ENCODE results near the gene PHF5A.
"Not testable (repeated sequence)": the region's sequence is repeated elsewhere in the genome, so short reads cannot be mapped to it uniquely, and the experiment has no call there.

The PHF5A gene

DNA sequence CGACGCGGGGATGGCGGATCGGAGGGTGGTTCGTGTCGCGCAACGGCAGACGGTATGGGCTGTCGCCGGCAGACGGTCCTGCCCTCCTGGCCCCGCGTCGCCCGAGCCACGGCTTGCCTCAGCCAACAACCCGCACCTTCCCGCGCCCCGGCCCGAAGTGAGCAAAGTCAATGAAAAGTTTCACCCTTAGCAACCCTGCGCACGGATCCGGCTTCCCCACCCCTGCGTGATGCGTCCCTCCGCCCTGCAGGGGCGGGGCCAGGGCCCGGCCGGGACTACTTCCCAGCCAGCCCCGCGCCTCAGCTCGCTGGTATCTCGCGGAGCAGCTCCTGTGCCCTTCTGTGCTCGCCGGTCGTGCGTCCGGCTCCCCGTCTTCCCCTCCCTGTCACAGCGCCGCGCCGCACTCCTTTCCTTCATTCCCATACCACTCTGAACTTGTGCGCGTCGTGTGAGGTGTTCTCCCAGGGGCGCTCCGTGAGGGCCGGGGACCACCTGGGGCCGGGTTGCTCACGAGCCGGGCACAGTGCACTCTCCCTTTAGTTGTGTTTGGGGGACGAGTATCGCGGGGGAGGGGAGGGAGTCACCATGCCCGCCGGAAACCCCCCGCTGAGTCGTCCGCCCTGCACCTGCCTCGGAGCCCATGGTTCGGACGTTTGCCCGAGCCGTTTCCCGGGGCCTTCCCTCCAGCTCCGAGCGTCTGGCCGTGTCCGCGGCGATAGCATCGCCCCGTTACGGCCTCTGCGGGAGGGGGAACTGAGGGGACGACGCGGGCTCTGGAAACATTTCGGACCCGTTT, 21.7 kb downstream of the PHF5A start, which contains the start of gene TOB2:
Gene TOB2, minus strand, starts transcription at position 163 of the 796 bp plus-strand sequence. CDS start 9,456 bp downstream, outside the sequence.
- peak; percentile 91 for DNase-seq

DNA sequence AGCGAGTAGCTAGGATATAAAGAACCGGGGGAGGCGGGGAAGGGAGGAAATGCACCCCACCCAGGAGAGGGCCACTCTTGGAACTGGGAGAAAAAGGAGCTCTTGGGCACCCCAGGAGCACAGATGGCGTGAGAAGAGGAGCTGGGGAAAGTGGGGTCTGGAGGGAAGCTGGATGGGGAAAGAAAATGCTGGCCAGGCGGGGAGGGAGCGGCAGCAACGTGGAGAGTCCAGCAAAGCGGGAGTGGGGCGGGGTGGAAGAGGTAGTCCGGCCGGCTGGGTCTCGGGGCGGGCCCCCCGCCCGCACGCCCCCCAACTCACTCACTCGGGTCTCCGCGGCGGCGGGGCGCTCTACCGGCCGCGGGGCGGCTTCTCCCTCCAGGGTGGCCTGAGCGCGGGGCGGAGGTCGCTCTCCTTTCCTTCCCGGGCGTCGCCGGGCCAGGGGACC, 22.4 kb downstream of the PHF5A start:
- peak; percentile 5 for DNase-seq

DNA sequence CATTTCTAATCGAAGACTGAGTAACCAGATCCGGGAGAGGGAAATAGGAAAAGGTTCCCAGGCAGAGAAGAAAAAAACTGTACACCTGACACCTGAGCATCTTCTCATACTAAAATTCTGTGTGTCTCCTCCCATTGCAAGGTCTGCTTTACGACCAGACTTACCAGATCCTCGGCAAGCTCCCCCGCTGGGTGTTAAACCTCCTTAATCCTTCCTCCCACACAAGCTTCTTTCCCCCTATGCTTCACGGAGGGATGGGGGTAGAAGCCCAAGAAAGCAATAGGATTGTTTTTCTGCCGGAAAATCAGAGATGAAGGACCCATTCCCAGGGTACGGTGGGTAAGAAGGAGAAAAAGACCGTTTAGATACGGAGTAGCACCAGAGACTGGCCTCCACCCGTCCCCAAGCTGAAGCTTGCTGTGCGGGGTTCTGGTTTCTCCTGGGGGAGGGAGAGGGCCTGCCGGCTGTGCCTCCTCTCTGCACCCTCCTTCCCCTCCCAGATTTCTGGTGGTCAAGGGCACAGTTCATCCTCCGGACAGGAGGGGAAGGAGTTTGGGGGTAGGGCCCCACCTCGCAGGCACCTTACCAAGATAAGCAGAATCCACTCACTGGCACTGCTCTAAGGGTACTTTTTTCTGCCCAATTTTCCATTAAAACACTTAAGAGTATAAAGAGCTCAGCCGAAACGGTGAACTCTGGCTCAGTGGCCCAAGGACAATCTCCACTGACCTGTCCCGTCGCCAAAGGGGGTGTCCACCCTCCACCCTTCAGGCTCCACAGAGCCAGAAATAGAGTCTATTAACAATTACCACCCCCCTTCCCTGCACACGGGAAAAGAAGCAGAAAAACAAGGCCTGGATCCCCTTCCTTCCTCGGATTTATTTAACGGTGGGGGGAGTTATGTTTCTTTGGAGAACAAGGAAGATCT, 23.1 kb downstream of the PHF5A start:
- DNase-seq: peak; percentile 7

DNA sequence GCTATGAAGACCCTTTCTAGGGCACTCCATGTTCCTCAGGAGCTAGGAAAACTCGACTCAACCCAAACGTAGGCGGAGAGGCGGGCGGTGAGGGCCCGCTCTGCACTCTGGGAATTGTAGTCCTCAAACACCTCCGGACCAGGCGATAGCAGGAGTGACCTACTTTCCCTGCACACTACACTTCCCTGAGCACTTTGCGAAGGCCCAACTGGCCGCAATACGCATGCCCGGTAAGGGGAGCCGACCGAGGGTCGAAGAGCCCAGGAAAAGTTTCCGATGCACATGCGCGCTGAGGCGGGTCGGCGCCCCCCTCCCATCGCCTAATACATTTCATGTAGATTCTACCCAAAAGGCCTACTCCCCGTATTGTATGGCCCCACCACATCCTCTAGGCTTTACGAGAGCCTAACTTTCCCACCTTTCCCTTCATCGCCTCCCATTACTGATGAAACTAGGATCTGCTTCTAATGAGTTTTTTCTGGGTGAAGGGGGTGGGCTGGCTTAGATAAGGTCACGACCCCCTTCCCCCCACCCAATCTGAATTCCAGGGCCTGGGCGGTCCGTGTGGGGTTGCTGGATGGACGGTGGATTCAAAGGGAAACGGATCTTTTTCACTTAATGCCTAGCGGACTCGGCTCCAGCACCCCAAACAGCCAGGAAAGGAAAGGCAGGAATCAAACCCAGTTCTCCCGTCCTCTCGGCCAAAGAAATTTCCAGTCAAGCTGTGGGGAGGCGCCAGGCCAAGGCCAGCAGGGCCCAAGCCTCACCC, 23.9 kb downstream of the PHF5A start:
- peak; percentile 68 for DNase-seq

DNA sequence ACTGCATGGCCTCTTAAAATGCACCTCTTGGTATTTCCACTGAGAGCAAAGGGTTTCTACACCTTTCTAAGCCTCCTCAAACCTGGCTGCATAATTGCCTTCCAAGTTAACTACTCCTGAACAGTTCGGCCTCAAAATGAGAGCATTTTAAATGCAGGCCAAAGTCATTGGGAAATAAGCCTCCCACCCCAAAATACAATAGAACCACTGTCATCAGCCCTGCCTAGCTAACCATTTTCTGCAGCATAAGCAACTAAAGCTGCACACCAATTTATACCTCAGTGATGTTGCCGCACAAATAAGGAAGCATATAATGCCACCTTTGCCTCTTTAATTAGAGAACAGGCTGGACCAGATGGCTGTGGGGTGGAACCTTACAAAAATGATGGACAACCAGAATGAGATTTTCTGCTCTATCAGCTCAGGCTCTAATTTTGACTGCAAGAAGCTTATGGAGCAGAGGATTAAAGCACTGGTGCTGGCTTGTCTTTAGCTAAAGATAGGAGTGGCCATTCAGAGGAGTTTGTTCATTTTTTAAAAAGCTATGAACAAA, 26.2 kb downstream of the PHF5A start:
- no peak for DNase-seq

DNA sequence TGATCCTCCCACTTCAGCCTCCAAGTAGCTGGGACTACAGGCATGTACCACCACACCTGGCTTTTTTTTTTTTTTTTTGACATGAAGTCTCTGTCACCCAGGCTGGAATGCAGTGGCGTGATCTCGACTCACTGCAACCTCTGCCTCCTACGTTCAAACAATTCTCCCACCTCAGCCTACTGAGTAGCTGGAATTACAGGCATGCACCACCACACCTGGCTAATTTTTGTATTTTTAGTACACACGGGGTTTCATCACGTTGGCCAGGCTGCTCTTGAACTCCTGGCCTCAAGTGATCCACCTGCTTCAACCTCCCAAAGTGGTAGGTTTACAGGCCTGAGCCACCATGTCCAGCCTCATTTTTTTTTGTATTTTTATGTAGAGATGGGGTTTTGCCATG, 28.0 kb downstream of the PHF5A start:
- DNase-seq: not testable (repeated sequence)

DNA sequence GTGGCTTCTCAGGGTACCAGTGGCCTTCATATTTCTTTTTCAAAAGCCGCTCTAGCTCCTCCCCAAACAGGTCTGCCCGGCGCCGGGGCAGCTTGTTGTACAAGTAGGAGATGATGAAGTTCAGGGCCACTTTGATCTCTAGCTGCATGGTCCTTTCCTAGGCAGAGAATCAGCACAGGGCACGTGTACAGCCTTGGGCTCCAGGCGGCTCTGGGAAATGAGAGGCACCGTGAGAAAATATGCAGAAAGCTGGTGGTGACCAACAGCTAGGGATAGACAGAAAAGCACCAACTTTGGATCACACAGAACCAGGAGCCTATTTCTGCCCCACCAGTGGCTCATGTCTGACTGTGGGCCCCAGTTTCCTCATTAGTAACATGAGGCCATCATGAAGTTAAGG, 31.3 kb downstream of the PHF5A start:
- DNase-seq: no peak

DNA sequence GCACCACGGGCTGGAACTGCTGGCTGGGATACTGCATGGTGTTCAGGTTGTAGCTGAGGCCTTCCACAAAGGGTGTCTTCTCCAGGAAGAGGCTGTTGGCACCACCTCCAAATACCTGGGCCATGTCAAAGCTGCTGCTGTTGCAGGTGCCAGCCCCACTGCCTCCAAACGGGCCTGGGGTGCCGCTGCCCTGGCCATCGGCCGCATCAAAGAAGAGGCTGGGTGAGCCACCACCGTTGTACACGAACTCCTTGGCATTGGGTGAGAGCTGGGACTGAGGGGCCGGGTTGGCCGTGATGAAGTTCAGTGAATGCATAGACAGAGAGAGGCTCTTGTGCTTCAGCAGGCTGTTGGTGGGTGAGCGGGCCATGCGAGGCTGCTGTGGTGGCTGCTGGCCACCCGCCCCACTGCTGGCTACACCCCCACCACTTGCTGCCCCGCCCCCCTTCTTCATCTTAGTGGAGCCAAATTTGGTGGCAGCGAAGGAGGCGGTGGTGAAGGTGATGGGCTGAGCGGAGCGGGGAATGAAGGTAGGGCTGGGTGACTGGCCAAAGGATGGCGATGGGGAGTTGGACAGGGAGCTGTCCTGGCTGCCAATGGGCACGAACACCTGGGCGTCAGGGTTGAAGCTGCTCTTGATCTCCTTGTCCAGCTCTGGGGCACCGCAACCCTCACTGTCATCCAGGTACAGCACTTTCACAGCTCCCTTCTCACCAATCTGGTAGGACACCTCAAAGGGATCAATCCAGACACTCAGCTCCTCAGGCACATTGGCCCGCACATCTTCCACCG, 32.0 kb downstream of the PHF5A start:
- no peak for DNase-seq

DNA sequence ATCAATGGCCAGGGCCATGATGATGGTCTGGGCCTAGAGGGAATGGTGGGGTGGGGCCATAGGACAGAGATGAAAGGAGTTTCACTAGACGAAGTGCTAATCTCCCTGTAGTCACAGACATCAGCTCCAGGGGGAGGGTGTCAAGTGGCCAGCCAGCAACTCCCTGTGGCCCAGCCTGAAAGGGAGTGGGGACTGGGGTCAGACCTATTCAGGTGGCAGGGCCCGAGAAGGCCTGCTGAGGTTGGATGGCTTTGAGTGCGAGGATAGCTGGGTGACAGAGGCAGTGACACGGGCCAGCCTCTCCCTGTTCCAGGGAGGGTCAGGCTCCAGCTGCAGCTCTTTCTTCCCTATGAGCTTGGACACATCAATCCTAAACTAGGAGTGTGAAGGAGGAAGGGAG, 32.9 kb downstream of the PHF5A start:
- no peak for DNase-seq

DNA sequence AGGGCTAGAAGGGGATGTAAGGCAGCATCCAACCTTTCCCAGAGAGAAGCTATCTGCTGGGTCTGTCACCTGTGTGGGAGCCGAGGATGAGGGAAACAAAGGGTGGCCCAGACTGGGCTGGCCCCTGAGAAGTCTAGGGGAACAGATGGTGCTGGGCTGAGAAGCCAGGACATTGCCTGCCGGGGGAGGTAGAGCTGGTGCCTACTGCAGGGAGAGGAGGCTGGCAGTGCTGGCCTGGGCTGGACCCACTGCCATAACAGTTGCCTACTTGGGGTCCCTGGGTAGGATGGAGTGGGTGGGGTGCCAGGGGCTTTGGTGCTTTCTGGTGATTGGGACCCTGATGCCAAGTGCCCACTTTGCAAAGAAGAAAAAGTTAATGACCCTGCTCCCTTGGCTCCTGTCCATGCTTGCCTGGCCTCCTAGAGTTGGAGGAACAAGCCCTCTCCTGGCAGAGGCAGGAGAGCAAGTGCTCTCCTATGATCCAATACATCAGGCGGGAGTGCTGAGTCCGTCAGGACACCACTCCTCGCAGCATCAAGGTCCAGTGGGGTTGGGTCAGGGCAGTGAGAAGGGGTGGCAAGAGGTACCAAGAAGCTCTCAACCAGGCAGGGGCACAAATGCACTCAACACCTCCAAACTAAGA, 34.0 kb downstream of the PHF5A start:
- DNase-seq: not testable (repeated sequence)

DNA sequence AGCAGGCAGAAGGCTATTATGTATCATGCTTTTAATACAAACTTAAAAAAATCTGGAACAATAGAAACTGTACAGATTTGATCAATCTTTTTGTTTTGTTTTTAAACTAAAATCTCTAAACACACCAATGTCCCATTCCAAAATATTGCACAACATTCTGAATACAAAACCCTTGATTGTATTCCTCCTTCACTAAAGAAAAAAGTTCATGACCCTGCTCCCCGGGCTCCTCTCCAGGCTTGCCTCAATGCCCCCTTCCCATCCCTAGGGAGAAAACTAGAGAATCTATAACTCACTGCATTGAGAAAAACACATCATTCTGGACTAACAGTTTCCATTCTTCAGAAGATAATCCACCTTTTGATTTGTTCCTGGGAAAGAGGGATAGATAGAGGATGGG, 35.0 kb downstream of the PHF5A start:
- DNase-seq: not testable (repeated sequence)

DNA sequence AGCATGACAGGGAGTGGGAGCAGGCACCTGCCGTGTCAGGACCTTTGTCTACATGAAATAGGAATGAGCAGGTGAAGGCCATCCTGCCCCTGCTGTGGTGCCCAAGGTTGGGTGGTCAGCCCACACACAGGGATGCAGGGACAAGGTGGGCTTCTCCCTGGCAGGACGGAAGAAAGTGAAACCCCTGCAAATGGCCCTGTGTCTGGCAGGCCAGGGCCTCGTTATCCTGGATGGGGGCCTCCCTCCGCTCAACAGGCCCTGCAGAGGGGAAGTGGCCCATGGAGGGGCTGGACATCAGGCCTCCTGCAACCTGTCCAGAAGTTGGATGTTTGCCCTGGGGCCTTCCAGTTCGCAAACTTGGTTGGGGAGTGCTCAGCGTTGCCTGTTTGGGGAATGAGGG, 36.8 kb downstream of the PHF5A start:
- DNase-seq: no peak

DNA sequence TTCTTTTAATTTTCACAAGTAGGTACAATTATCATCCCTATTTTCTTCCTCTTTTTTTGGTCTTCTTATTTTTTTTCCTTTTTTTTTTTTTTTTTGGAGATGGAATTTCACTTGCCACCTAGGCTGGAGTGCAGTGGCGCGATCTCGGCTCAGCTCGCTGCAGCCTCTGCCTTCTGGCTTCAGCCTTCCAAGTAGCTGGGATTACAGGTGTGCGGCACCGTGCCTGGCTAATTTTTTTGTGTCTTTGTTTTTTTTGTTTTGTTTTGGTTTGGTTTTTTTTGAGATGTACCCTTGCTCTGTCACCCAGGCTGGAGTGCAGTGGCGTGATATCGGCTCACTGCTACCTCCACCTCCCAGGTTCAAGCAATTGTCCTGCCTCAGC, 38.5 kb downstream of the PHF5A start:
- DNase-seq: no peak

DNA sequence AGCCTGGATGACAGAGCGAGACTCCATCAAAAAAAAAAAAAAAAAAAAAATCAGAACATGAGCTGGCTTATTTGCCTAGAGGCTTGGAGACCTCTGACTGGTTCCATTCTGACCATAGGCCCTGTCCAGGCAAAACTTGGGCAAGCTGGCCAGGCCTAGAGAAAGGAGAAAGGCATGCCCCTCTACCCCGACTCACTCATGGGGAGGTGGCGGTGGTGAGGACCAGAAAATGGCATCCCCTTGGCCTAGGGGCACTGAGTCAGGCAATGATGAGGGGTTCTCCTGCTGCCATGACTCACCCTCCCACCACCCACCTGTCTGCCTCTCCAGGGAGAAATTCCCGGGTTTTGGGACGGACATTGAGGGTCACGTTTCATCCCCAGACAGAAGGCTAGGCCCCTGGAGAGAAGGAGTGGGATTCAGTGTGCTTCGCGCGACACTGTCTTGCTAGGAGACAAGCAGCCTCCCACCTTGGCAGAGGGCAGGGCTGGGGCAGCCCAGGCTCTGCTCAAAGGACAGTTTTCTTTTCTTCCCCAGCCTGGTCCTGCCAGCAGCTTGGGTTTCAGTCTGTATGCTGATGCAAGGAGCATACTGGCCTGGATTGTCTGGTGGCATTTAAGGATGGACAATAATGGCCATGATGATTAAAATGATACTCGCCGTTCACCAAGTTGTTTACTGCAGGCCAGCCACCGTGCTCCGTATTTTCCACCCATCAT, 39.1 kb downstream of the PHF5A start:
- DNase-seq: no peak

DNA sequence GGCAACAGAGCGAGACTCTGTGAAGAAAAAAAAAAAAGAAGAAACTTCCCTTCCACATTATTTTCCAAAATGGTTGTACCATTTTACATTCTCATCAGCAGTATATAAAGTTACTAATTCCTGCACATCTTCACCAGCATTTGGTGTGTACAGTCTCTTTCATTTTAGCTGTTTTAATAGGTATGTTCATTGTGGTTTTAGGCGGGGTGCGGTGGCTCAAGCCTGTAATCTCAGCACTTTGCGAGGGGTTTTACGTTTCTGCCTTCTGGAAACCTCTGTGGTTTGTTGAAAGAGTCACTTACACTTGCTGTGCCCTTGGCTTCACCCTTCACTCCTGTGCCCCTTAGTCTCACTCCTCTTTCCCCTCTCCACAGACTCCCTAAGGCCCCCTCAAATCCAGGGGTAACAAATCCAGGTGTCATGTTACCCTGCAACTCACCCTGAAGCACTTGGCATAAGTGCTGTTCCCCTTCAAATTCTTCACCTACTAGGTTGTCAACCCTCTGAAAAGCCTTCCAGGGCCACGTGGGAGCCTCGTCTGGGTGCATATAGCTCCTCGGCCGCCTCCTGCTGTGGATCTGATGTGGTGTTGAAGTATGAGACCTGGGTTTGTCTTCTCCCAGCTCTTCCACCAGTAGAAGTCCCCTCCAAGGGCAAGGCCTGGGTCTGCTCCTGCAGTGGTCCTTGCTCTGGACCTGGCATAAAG, 42.7 kb downstream of the PHF5A start:
- DNase-seq: no peak

DNA sequence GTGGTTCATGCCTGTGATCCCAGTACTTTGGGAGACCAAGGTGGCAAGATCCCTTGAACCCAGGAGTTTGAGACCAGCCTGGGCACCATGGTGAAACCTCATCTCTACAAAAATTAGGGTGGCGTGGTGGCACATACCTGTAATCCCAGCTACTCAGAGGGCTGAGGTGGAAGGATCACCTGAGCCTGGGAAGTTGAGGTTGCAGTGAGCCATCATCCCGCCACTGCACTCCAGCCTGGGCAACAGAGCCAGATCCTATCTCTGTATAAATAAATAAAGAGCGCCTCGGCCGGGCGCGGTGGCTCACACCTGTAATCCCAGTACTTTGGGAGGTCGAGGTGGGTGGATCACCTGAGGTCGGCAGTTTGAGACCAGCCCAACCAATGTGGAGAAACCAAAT, 49.8 kb downstream of the PHF5A start:
- no peak for DNase-seq

DNA sequence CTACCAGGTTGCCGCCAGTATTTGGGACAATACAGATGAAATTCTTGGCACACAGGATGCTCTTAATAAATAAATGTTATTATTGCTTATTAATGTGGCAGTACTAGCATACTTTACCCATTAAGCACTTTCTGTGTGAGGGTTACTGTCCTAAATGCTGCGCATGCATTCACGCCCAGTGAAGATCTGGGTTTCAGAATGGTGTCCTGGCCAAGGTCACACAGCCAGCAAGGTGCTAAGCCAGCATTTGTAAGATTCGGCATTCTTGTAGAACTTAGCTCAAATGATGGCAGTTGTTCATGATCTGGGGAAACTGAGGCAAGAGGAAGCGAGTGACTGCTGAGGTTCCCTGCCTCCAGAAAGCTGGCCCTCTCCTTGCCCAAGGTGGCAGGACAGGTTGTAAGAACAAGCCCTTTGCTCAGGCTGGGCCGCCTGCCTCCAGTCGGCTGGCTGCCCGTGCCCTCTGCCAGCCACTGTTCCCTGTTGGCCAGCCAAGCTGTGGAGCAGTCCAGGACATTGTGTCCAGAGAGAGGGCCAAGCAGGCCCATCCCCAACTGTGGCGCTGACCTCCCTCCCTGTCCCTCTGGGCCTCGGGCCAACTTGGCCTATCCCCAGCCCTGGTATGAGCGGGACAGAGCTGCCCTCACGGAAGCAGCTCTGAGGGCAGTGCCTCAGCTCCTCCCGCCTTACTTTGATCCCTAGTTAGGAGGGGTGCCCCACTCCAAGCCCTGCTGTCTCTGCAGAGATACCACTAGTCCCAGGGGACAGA, 50.7 kb downstream of the PHF5A start:
- no peak for DNase-seq

DNA sequence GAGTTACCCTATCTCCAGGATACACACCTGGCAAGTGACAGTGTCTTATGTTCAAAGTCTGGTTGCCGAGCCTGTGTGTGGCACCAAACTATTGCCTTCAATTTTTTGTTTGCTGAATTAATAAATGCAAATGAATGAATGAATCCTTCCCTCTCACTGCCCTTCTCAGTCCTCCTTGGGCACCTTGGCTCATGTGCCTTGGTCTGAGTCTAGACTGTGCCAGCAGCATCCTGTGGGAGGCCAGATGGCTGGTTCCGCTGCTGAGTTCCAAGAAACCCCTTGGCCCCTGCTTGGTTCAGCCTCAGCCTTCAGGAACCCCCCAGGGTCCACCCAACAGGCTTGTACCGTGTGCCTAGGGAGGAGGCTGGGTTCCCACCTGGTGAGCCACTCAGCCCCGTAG, 52.9 kb downstream of the PHF5A start:
- no peak for DNase-seq

All from T-helper 9 cell (primary cell).